ENCODE results near the gene DNAH7. TPM values are rescaled to one million over a fixed set of nuclear protein-coding genes. Genes with fewer than 3 reads are reported as not detected.

The DNAH7 gene
- total RNA-seq, 1 experiment from 2014 or later, result 0.09 TPM

DNA sequence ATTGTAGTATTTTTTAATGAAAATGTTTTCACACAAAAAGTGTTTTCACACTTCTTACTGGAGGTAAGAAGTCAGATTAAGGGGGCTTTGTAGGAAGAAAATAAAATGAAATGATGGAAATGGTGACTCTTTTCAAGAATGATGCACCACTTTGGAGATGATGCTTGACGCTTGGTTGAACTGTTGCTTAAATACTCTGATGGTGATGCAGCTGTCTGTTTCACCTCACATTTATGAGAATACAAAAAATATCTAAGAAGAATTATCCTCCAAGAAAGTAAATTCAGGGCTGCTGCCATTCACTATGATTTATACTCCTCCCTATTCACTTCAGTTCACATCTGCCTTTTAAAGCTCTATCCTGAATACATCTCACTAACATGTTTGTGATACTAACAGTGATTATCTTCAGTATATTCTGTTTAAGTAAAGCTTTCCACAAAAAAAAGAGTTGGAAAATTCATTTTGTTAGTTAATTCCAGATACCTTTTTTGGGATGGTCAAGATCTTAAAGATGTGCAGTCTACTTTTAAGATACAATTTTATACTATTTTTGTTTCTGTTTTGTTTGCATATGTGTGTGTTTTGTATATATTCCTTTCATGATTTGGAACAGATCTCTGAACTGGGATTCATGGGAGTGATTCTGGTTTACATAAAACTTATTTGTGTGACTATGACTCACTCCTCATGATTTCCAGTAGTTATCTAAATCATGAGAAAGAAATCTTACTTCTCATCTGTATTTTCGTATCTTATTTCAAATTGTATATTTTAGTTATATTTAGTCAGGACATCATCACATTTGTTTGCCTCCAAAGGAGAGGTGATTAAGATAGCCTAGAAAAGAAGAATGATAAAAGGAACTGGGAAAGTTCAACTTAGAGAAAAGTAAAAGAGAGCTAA is 358.5 kb downstream of the DNAH7 start:
- no peak overlapping the region; a peak in 1 of 7 replicates for H3K27ac Mint-ChIP-seq
- Histone ChIP-seq H2AFZ (ENCODE audit: low read length) (no peak overlapping the region), H3K23ac (ENCODE audit: insufficient read length, low read depth, low read length) (no peak overlapping the region), H3K23me2 (ENCODE audit: insufficient read length, low read depth, low read length, poor library complexity, severe bottlenecking) (no peaks in the 10 kb centered on the region), H3K14ac (ENCODE audit: insufficient read depth, low read length) (no peak overlapping the region), H3K9me3 (ENCODE audit: control insufficient read depth, low read depth, low read length) (no peaks in the 10 kb centered on the region), H4K5ac (ENCODE audit: insufficient read length, low read depth, low read length) (no peak overlapping the region), H3K4ac (ENCODE audit: low read depth, low read length) (no peak overlapping the region), H2BK5ac (ENCODE audit: insufficient read length, low read length) (no peak overlapping the region), H4K91ac (ENCODE audit: insufficient read length, low read depth, low read length) (no peak overlapping the region), H3K79me2 (ENCODE audit: insufficient read depth, low read length) (no peaks in the 10 kb centered on the region), H3T11ph (ENCODE audit: low read length) (no peak overlapping the region), H3K56ac (ENCODE audit: insufficient read length, low read depth, low read length) (no peak overlapping the region), H2BK20ac (ENCODE audit: low read depth, low read length, poor library complexity, severe bottlenecking) (no peak overlapping the region), H3K4me2 (ENCODE audit: insufficient read depth, insufficient read length, low read length) (no peak overlapping the region), H3K27me3 (ENCODE audit: insufficient read depth, low read length) (no peaks in the 10 kb centered on the region), H3K9ac (ENCODE audit: extremely low read depth, insufficient read length, low read length) (no peak overlapping the region), H2AK5ac (ENCODE audit: insufficient read length, low read length) (no peak overlapping the region), H3K27ac (ENCODE audit: insufficient read length, low read depth, low read length) (no peak overlapping the region), H3K4me1 (ENCODE audit: insufficient read depth, low read length) (no peaks in the 10 kb centered on the region), H3K18ac (ENCODE audit: insufficient read length, low read depth, low read length) (no peak overlapping the region), H3K79me1 (ENCODE audit: insufficient read depth, low read depth, low read length, poor library complexity, severe bottlenecking) (no peaks in the 10 kb centered on the region), H4K20me1 (ENCODE audit: control insufficient read depth, insufficient read depth, insufficient read length) (no peaks in the 10 kb centered on the region), H2BK120ac (ENCODE audit: low read depth, low read length, poor library complexity, severe bottlenecking) (no peak overlapping the region), H2BK15ac (ENCODE audit: low read depth, low read length) (no peak overlapping the region), H4K8ac (replicated peaks; ENCODE audit: insufficient read length, low read depth, low read length) (no peak overlapping the region), H2BK12ac (ENCODE audit: insufficient read length, low read depth, low read length) (no peak overlapping the region)
- WGBS (ENCODE audit: extremely low coverage, insufficient read length, low lambda C conversion rate), result no CpG with 5 or more reads among the region's 2 CpGs
- no peak for DNase-seq
- H3K36me3 Mint-ChIP-seq (ENCODE audit: insufficient read depth in 1 of 3, low read depth in 3 of 3), result peaks cover 16 to 48% (median 39%) of the 10 kb centered on the region in 3 experiments; a peak in 6 of 7 replicates
- H3K4me3 Mint-ChIP-seq, result no peak overlapping the region
- no peak for TF ChIP-seq CTCF (conservative IDR thresholded peaks at IDR 0.05)
- H3K27me3 Mint-ChIP-seq (ENCODE audit: low read depth), result no peaks in the 10 kb centered on the region
- no peaks in the 10 kb centered on the region for H3K9me3 Mint-ChIP-seq
- H3K4me1 Mint-ChIP-seq, result peaks cover 9 to 24% of the 10 kb centered on the region in 2 experiments

Data from H9 (cell line).